ENCODE results near the gene PDP2. TPM values are rescaled to one million over a fixed set of nuclear protein-coding genes. Genes with fewer than 3 reads are reported as not detected.
"Not testable (repeated sequence)": the region's sequence is repeated elsewhere in the genome, so short reads cannot be mapped to it uniquely, and the experiment has no call there.

PDP2 gene
- polyA plus RNA-seq, 1 donor from 2014 or later: 4.2 TPM

DNA sequence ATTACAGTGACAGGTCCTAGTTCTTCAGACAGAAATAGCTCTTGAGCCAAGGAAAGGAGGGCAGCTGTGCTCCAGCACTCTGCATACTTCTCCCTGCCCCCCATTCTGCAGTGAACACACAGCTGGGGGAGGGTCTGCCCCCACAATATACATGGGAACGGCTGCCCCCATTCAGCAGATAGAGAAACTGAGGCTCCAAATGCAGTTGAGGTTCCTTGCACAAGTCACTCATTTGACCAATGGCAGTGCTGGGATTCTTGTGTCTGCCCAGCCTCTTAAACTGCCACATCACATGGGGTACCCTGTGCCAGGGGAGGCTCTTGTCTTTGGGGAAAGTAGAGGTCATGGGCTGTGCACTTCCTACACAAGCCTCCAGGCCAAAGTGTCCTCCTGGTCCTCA lies 10.9 kb upstream of the PDP2 start:
- Histone ChIP-seq H4K20me1 (ENCODE audit: insufficient read depth) (no peaks in the 10 kb centered on the region), H3K4me2 (ENCODE audit: low read length) (no peak overlapping the region), H3K27me3 (ENCODE audit: insufficient read depth, low read depth, low read length) (peaks cover 2% of the 10 kb centered on the region), H3K27ac (ENCODE audit: low read length) (no peak overlapping the region), H3F3A (ENCODE audit: insufficient read depth, low read length, poor library complexity, severe bottlenecking) (no peaks in the 10 kb centered on the region), H3K9me2 (ENCODE audit: insufficient read depth, low read length) (no peaks in the 10 kb centered on the region), H3K9me3 (ENCODE audit: low read length) (no peaks in the 10 kb centered on the region), H3K4me3 (ENCODE audit: low read length) (no peak overlapping the region), H3K9ac (ENCODE audit: low read length) (no peak overlapping the region), H3K79me2 (replicated peaks; ENCODE audit: insufficient read depth, low read length) (no peaks in the 10 kb centered on the region), H3K36me3 (ENCODE audit: insufficient read depth, low read length) (no peaks in the 10 kb centered on the region), H2AFZ (ENCODE audit: low read depth, low read length) (no peak overlapping the region)
- TF ChIP-seq, protein P1, sequence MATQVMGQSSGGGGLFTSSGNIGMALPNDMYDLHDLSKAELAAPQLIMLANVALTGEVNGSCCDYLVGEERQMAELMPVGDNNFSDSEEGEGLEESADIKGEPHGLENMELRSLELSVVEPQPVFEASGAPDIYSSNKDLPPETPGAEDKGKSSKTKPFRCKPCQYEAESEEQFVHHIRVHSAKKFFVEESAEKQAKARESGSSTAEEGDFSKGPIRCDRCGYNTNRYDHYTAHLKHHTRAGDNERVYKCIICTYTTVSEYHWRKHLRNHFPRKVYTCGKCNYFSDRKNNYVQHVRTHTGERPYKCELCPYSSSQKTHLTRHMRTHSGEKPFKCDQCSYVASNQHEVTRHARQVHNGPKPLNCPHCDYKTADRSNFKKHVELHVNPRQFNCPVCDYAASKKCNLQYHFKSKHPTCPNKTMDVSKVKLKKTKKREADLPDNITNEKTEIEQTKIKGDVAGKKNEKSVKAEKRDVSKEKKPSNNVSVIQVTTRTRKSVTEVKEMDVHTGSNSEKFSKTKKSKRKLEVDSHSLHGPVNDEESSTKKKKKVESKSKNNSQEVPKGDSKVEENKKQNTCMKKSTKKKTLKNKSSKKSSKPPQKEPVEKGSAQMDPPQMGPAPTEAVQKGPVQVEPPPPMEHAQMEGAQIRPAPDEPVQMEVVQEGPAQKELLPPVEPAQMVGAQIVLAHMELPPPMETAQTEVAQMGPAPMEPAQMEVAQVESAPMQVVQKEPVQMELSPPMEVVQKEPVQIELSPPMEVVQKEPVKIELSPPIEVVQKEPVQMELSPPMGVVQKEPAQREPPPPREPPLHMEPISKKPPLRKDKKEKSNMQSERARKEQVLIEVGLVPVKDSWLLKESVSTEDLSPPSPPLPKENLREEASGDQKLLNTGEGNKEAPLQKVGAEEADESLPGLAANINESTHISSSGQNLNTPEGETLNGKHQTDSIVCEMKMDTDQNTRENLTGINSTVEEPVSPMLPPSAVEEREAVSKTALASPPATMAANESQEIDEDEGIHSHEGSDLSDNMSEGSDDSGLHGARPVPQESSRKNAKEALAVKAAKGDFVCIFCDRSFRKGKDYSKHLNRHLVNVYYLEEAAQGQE (IDR thresholded peaks at IDR 0.05; ENCODE audit: borderline replicate concordance): no peak
- TF ChIP-seq EZH2 (IDR thresholded peaks at IDR 0.05; ENCODE audit: borderline replicate concordance, insufficient read depth, low read length, poor library complexity, severe bottlenecking) (no peak), RAD21 (conservative IDR thresholded peaks at IDR 0.05) (no peak), EP300 (conservative IDR thresholded peaks at IDR 0.05; ENCODE audit: poor library complexity, severe bottlenecking) (no peak), POLR2AphosphoS5 (IDR thresholded peaks at IDR 0.05) (no peak), MXI1 (conservative IDR thresholded peaks at IDR 0.05; ENCODE audit: poor library complexity, severe bottlenecking) (no peak), SMC3 (conservative IDR thresholded peaks at IDR 0.05; ENCODE audit: poor library complexity) (no peak), TAF1 (IDR thresholded peaks at IDR 0.05; ENCODE audit: low read depth) (no peak)
- TF ChIP-seq, protein P2, sequence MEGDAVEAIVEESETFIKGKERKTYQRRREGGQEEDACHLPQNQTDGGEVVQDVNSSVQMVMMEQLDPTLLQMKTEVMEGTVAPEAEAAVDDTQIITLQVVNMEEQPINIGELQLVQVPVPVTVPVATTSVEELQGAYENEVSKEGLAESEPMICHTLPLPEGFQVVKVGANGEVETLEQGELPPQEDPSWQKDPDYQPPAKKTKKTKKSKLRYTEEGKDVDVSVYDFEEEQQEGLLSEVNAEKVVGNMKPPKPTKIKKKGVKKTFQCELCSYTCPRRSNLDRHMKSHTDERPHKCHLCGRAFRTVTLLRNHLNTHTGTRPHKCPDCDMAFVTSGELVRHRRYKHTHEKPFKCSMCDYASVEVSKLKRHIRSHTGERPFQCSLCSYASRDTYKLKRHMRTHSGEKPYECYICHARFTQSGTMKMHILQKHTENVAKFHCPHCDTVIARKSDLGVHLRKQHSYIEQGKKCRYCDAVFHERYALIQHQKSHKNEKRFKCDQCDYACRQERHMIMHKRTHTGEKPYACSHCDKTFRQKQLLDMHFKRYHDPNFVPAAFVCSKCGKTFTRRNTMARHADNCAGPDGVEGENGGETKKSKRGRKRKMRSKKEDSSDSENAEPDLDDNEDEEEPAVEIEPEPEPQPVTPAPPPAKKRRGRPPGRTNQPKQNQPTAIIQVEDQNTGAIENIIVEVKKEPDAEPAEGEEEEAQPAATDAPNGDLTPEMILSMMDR (IDR thresholded peaks at IDR 0.05; ENCODE audit: poor library complexity, severe bottlenecking): no peak

DNA sequence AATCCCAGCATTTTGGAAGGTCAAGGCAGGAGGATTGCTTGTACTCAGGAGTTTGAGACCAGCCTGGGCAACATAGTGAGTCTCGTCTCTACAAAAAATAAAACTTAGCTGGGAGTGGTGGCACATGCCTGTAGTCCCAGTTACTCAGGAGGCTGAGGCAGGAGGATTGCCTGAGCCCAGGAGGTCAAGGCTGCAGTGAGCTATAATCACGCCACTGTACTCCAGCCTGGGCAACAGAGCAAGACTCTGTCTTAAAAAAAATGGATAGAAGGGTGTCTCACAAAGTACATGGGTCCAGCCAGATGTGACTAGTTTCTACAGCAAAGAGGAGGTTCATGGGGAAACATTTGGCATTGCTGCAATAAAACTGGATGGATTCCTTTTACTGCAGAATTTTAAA lies 9.0 kb upstream of the PDP2 start:
- not testable (repeated sequence) for H3K36me3 ChIP-seq (ENCODE audit: insufficient read depth, low read length); H3K9me3 ChIP-seq (ENCODE audit: low read length); H3K79me2 ChIP-seq (replicated peaks; ENCODE audit: insufficient read depth, low read length); H3K27me3 ChIP-seq (ENCODE audit: insufficient read depth, low read depth, low read length); H4K20me1 ChIP-seq (ENCODE audit: insufficient read depth); H3K9me2 ChIP-seq (ENCODE audit: insufficient read depth, low read length); H2AFZ ChIP-seq (ENCODE audit: low read depth, low read length); H3K4me3 ChIP-seq (ENCODE audit: low read length); H3K27ac ChIP-seq (ENCODE audit: low read length); H3F3A ChIP-seq (ENCODE audit: insufficient read depth, low read length, poor library complexity, severe bottlenecking); H3K4me2 ChIP-seq (ENCODE audit: low read length); H3K9ac ChIP-seq (ENCODE audit: low read length)

DNA sequence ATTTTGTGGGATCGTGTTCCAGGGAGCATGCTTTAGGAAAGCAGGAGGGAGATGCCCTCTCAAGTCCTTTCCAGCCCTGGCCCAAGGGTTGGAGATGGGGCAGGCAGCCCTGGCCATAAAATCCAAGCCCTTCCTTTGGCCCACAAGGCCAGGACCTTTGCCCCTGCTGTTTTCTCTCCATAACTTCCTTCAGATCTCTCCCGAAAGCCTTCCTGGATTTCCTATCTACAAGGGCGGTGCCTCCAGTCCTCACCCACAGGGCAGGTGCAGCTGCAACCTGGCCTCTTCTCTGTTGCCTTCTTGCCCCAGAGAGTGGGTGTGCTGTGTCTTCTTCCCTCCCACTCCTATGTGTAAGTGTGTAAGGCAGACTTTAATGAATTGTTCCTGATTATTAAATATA lies 8.5 kb upstream of the PDP2 start:
- TF ChIP-seq POLR2AphosphoS5 (IDR thresholded peaks at IDR 0.05) (no peak), EZH2 (IDR thresholded peaks at IDR 0.05; ENCODE audit: borderline replicate concordance, insufficient read depth, low read length, poor library complexity, severe bottlenecking) (no peak), RAD21 (conservative IDR thresholded peaks at IDR 0.05) (no peak)
- TF ChIP-seq, protein P1 (IDR thresholded peaks at IDR 0.05; ENCODE audit: borderline replicate concordance): no peak
- Histone ChIP-seq H3K27me3 (ENCODE audit: insufficient read depth, low read depth, low read length) (peaks cover 2% of the 10 kb centered on the region), H3K27ac (ENCODE audit: low read length) (no peak overlapping the region), H3K9ac (ENCODE audit: low read length) (no peak overlapping the region), H3F3A (ENCODE audit: insufficient read depth, low read length, poor library complexity, severe bottlenecking) (no peaks in the 10 kb centered on the region), H3K4me3 (ENCODE audit: low read length) (no peak overlapping the region), H3K9me2 (ENCODE audit: insufficient read depth, low read length) (no peaks in the 10 kb centered on the region), H3K9me3 (ENCODE audit: low read length) (no peaks in the 10 kb centered on the region), H3K36me3 (ENCODE audit: insufficient read depth, low read length) (no peaks in the 10 kb centered on the region), H4K20me1 (ENCODE audit: insufficient read depth) (no peaks in the 10 kb centered on the region), H3K79me2 (replicated peaks; ENCODE audit: insufficient read depth, low read length) (no peaks in the 10 kb centered on the region), H3K4me2 (ENCODE audit: low read length) (no peak overlapping the region), H2AFZ (ENCODE audit: low read depth, low read length) (no peak overlapping the region)
